Measurements from ENCODE around the gene ZNF398. TPM values are rescaled to one million over a fixed set of nuclear protein-coding genes. Genes with fewer than 3 reads are reported as not detected.

The ZNF398 gene
- total RNA-seq, 1 experiment from 2014 or later = 14.6 TPM

GRCh38 chr7:149207324-149208035 is 60.2 kb downstream of the ZNF398 start:
- intact Hi-C loops (cut with micrococcal nuclease; ENCODE audit: unreplicated experiment) = no loop called here
- CTCF ChIA-PET = interaction anchor here (1.0 kb wide), 1 partner anchor 26 kb away, joined by 3 read pairs; no protein-coding TSS in a partner anchor
- Mint-ChIP-seq H3K27me3 (ENCODE audit: unreplicated experiment) (no peaks in the 10 kb centered on the region), H3K4me1 (ENCODE audit: low read depth, unreplicated experiment) (peaks cover 37% of the 10 kb centered on the region), H3K27ac (ENCODE audit: unreplicated experiment) (no peak overlapping the region), H3K4me3 (ENCODE audit: low read depth, unreplicated experiment) (no peak overlapping the region), H3K9me3 (ENCODE audit: low read depth, unreplicated experiment) (no peaks in the 10 kb centered on the region), H3K36me3 (ENCODE audit: insufficient read depth, unreplicated experiment) (peaks cover 71% of the 10 kb centered on the region)
- no TSS peak for BruUV-seq (replicated peaks)
- TF ChIP-seq CTCF (IDR thresholded peaks at IDR 0.05; ENCODE audit: unreplicated experiment) = no peak
- no peak for DNase-seq

- CTCF ChIA-PET = no interaction called here
- Mint-ChIP-seq H3K27me3 (ENCODE audit: unreplicated experiment) (no peaks in the 10 kb centered on the region), H3K9me3 (ENCODE audit: low read depth, unreplicated experiment) (no peaks in the 10 kb centered on the region), H3K4me1 (ENCODE audit: low read depth, unreplicated experiment) (peaks cover 24% of the 10 kb centered on the region), H3K36me3 (ENCODE audit: insufficient read depth, unreplicated experiment) (peaks cover 68% of the 10 kb centered on the region), H3K4me3 (ENCODE audit: low read depth, unreplicated experiment) (no peak overlapping the region), H3K27ac (ENCODE audit: unreplicated experiment) (no peak overlapping the region)
- no TSS peak for BruUV-seq (replicated peaks)
- DNase-seq = peak; percentile 70
- TF ChIP-seq CTCF (IDR thresholded peaks at IDR 0.05; ENCODE audit: unreplicated experiment) = peak; percentile 65
- intact Hi-C loops (cut with micrococcal nuclease; ENCODE audit: unreplicated experiment) = no loop called here
Observed at GRCh38 chr7:149209518-149210269, 62.4 kb downstream of the ZNF398 start.

- Mint-ChIP-seq H3K4me3 (ENCODE audit: low read depth, unreplicated experiment) (no peak overlapping the region), H3K4me1 (ENCODE audit: low read depth, unreplicated experiment) (peaks cover 17% of the 10 kb centered on the region), H3K36me3 (ENCODE audit: insufficient read depth, unreplicated experiment) (peaks cover 72% of the 10 kb centered on the region), H3K27ac (ENCODE audit: unreplicated experiment) (no peak overlapping the region), H3K9me3 (ENCODE audit: low read depth, unreplicated experiment) (no peaks in the 10 kb centered on the region), H3K27me3 (ENCODE audit: unreplicated experiment) (no peaks in the 10 kb centered on the region)
- DNase-seq = no peak
- BruUV-seq (replicated peaks) = no TSS peak
- no peak for TF ChIP-seq CTCF (IDR thresholded peaks at IDR 0.05; ENCODE audit: unreplicated experiment)
- intact Hi-C loops (cut with micrococcal nuclease; ENCODE audit: unreplicated experiment) = no loop called here
- CTCF ChIA-PET = no interaction called here
Observed at GRCh38 chr7:149210551-149210950, 63.3 kb downstream of the ZNF398 start.

- Mint-ChIP-seq H3K4me1 (ENCODE audit: low read depth, unreplicated experiment) (no peaks in the 10 kb centered on the region), H3K27ac (ENCODE audit: unreplicated experiment) (no peak overlapping the region), H3K36me3 (ENCODE audit: insufficient read depth, unreplicated experiment) (peaks cover 59% of the 10 kb centered on the region), H3K27me3 (ENCODE audit: unreplicated experiment) (no peaks in the 10 kb centered on the region), H3K4me3 (ENCODE audit: low read depth, unreplicated experiment) (no peak overlapping the region), H3K9me3 (ENCODE audit: low read depth, unreplicated experiment) (no peaks in the 10 kb centered on the region)
- TF ChIP-seq CTCF (IDR thresholded peaks at IDR 0.05; ENCODE audit: unreplicated experiment) = no peak
- intact Hi-C loops (cut with micrococcal nuclease; ENCODE audit: unreplicated experiment) = no loop called here
- CTCF ChIA-PET = interaction anchor here (0.8 kb wide), 1 partner anchor 1304 kb away, joined by 9 read pairs; no protein-coding TSS in a partner anchor
- DNase-seq = no peak
- BruUV-seq (replicated peaks) = no TSS peak
Observed at GRCh38 chr7:149214020-149214720, 66.9 kb downstream of the ZNF398 start.
